Hypothalamus (tissue), 51 donors: Measurements from ENCODE around the gene TMEM107.

Experiments used
- DNase-seq, 51 donors: peaks; one replicate each; lab custom pipeline; 2025; lab: John Stamatoyannopoulos, UW

TMEM107 gene

DNA sequence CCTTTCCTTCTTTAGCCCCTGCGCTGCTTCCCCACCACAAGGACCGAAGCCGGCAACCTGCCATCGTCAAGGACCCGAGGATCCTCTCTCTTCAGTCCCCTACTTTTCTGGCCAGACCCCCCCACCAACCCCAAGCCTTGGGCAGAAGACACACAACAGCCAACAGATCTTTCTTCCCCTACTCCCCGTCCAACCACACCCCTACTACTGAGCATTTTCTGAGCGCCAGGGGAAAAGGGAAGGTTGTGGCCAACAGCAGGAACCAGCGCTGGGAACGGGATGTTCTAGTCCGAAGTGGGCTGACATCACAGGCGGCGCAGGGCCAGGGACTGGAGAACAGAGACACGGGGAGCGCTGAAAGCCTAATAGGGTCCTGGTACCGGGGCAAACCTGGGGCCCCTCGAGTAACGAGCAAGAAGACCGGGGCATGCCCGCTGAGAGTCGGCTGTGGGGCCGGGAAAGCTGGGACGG is 24.5 kb downstream of the TMEM107 start:
- peak in 45 of 51 donors; percentile 8 to 87 (median 63) for DNase-seq

DNA sequence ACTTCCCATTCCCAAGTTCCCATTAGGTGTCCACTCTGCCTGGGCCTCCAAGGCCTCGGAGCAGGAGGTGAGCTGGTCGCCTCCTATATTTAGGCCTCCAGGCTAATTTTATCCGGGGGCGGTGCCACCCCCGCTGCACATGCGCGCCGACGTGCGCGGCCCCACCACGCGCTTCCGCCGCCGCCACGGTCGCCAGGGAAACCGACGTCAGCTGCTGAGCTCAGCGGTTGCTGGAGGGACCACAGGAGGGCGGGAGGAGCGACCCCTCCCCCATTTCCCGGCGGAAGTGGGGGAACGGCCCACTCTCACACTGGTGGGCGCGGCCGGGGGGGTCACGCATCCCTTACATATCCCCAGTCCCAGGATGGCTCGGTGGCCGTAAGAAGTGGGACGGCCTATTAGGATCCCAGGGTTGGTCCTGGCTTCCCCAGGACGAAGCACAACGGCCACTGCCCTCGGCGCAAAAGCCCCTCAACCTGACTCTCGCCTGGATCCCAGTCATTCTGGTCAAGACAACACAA is 25.0 kb downstream of the TMEM107 start:
- peak in 50 of 51 donors; percentile 35 to 96 (median 84) for DNase-seq

DNA sequence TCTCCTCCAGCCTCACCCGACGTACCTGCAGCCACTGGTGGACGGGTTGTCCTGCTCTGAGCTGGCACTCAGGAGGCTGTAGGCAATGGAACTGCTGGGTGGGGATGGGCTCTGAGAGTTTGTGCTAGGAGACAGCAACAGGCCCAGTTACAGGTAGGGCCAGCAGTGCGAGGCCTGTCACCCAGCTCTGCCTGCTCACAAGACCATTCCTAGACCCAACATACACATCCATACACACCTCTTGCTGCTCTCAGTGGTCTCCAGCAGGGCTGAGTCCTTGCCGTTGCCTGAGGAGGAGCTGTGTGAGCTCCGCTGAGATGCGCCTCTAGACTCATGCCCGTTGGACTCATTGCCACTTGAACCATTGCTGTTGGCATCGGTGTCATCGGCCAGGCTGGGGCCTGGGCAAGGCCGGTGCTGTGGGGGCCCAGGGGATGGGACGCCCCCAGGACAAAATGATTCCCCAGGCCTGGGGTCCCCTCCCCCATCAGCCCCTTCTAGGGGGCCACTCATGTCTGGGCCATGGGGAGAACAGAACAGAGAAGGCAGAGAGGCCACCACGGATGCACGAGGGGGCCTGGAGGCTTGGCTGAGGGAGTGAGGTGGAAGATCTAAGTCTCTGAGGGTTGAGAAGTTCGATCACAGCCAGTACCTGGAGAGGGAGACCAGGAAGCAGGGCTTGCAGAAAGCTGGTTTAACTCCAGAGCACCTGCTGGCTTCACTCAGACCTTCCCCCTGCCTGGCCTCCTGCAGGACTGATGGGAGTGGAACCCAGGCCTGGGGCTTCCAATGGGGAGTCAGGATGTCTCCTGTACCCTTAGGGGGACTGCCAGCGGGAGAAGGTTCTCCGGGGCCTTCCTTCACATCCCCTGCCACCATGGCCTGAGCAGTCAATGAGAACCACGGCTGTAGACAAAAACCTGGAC is 25.7 kb downstream of the TMEM107 start:
- DNase-seq, result no peak

DNA sequence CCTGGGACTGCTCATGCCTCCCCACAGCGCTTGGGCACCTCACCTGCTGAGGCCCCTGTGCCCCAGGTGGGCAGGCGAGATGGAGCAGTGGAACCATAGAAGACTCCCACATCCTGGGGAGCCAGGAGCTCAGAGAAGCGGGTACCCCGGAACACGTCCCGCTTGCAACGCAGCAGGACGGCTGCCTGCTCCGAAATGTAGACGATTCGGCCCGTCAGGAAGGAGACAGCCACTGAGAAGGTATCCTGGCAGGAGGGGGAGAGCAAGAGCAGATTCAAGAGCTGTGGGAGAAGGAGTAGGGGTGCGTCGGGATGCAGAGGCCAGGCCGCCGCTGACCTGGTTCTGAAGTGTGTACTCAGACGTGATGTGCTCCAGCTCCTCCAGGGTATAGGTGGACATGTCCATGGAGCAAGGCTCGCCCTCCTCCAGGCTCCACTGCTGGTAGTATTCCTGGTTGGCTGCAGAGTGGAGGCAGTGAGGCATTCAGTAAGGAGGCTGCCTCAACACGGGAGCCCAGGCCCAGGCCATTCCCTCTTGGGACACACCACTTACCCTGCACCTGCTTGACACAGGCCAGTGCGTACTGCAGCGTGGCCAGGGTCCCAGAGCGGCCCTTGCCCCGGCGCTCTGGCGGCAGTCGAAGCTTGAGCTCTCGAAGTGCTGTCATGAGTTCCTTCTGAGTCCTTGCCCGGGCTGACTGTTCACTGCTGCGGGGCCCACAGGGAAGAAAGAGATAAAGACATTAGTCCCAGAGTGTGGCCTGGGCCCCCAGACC is 26.6 kb downstream of the TMEM107 start:
- DNase-seq, result no peak

DNA sequence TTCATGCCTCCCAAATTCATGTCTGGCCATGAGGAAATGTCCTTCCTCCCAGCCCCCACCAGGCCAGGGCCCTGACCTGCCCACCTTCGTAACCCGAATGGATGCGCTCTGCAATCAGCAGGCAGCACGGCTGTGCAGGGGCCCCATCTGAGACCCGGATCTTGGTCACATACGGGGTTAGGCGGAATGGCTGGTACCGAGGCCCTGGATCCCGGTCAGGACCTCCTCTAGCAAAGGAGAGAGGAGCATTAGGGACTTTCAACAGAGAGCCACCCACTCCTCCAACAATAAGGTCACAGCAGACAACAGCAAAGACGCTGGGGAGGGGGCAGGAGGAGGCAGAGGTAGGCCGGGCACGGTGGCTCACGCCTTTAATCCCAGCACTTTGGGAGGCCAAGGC is 27.6 kb downstream of the TMEM107 start:
- DNase-seq, result no peak

DNA sequence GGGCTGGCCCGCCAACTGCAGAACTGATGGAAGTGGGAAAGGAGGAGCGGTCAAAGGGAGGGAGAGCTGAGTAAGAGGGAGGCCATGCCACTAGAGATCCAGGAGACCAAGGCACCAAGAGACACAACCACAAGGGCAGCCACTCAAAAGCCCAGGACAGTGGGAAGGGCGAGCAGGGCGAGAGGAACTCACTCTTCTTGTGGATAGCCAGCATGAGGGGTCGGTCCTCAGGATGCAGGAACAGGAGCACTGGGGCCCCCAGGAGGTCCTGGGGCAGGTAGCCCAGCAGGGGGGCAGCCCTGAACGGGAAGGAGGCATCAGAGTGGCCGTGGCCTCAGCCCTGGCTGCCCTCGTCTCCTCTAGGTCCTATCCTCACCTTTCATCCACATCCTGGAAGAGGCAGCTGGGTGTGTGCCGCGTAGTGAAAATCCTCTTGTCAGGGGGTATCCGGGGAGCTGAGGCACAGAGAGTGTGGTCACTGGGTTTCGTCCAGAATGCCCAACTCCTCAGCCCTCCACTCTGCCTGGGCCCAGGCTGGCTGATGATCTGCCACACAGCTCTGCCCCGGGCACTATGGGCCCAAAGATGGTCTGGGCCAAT is 28.3 kb downstream of the TMEM107 start:
- DNase-seq, result no peak

DNA sequence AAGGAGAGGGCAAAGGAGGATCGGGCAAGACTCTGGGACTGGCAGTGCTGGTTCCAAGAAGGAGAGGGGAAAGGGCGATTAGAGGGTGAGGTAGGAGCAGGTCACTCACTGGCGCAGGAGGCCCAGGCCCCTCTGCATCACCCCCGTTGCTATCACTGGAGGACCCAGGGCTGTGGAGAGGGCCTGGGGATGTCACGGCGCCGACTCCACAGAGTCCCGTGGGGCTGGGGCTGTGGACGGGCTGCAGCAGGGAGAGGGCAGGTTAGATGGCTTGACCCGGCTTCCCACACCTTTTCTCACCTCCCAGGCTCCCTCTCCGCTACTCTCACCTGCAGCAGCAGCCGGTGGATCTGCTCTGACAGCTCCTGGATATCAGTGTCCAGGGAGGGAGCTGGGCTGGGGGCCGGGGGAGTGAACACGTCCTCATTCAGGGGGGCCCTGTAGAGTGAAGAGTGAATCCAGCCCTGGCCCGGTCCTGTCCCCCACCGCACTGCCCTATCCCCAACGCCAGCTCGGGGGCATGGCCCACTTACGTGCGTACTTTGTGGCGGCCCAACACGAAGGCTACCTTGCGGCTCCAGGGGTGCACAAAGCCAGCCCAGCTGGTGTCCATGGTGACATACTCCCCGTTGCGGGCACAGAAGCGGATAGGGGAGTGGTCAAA is 28.9 kb downstream of the TMEM107 start:
- DNase-seq, result no peak

DNA sequence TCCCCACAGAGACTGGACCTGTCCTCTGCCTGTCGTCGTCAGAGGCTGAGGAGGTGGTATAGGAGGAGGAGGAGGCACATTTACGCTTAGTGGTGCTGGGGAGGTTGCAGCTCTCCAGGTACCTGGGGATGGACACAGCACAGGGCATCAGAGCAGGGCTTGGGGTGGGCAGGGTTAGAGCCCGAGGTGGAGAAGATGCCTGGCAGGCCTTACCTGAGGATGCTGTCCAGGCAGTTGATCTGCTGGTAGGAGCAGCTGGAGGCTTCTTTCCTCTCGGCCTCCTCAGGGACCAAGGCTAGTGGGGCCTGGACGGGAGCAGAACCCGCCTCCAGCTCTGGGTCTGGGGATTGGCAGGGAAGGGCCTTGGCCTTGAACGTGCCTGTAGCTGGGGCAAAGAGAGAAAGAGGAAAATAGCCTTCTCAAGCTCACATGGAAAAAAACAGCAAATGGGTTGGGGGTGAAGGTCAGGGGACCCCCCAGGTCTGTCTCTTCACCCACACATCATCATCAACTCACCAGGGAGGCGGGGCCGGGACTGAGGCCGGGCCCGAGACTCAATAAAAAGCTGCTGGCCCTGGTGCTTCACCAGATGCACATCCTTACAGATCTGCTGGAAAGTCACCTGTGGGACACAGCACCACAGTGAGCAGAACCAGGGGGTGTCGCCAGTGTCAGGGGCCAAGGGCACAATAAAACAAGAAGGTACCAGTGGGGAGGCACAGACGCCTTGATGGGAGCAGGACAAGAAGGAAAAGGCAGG is 29.6 kb downstream of the TMEM107 start:
- DNase-seq, result no peak

DNA sequence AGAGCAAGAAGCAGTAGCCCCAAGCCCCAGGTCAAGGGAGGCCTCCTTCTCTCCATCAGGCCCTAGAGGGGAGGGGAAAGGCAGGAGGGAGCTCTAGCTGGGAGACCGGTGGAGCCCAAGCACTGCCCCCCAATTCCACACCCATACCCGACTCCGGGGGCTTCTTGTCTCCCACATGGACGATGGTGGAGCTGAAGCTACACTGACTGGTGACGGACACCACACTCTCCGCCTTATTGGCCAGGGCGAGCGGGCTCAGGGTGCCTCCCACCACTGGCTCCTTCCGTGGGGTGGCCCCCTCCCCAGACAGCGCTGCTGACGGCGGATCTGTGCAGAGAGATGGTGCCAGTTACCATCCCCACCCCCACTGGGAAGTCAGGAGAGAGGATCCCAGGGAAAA is 30.4 kb downstream of the TMEM107 start:
- no peak for DNase-seq

DNA sequence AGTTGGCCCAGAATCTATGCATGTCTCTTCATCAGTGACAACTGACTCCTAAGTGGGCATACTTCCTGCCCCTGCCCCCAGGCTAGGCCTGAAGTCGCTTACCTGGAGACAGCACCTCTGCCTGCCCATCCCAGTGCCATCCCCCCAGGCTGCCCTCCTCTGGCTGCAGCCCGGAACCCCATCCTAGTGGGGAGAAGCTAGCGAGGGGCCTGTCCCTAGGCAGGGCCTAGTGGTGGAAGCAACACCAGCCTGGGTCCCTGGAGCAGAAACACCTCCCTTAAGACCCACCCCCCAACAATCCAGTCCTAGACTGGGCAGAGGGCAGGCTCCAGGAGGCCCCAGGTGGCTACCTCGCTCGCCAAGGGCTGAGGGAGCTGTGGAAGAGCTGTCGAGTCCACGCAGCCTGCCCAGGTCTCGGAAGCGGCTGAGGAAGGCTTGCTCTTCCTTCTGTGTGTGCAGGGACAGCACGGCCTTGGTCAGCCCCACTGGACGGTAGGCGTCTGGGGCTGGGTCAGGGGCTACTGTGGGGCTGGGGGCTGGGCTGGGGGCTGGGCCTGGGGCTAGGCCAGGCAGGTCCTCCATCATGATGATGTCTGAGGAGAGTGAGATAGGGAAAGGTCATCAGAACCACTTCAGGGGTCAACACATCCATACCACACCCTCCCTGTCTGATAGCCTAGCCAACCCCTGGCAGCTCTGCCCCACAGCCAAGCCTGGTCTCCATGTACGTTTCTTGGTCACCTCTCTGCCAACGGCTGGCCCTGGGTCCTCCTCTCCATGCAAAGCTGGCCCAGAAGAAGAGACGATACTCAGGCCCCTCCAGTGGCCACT is 31.6 kb downstream of the TMEM107 start:
- no peak for DNase-seq

DNA sequence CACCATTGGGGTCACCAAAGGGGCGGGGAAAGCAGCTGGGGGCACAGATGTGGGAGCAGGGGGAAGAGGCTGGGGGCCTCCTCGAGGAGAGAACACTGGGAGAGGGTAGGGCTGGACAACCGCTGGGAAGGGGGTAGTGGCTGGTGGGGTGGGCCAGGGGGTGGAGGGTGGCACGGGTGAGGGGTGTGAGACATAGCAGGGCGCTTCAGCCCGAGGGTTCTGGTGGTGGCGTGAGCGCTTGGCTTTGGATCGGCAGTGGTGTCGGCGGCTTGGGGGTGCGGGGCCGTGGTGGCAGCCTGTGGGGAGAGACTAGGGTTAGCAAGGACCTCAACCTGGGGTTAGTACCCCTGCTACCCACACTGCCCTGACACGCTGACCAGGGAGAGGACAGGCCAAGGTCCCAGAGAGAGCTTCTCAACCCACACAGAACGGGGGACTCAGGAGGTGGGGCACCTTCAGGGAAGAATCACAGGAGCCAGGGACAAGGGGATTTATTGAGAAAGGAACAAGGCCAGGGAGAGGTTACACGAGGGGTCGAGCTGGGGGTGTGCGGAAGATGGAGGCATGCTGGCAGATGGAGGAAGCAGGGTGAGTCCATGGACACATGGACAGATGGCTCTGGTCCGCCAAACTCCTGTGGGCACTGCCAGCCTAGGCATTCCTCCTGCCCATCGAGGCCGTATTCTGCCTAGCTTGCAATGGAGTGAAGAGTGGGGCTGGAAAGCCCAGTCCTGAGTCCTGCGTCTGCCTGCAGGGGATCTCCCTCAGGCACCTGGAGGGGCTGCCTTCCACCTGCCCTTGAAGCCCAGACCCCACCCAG is 32.4 kb downstream of the TMEM107 start:
- DNase-seq, result no peak

DNA sequence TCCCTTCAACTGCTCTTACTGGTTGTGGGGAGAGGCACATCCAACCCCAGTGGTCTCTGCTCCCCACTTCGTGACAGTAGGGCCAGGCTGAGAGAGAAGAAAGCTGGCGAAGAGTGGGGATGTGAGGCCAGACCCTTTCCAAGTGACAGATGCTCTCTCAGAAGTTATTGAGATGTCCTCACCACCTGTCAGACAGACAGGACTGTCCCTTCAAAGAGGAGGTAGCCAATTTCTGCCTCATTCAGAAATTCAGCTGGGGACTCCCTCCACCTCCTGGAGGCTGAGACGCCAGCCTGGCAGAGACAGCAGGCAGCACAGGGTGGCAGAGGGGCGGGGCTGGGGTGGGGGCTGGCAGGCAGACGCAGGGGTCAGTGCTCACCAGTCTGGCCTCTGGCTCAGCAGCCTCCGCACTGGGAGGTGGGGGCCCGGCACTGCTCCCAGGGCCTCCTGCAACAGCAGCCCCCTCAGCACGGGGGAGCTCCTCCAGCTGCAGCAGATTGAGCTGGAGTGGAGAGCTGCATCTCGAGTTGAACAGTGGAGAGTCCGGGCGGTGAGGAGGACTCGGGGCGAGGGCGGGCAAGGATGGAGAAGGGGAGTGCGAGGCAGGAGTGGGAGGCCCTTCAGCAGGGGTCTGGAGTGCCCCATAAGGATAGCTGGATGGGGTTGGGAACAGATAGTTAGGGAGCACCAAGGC is 33.1 kb downstream of the TMEM107 start:
- DNase-seq, result no peak

DNA sequence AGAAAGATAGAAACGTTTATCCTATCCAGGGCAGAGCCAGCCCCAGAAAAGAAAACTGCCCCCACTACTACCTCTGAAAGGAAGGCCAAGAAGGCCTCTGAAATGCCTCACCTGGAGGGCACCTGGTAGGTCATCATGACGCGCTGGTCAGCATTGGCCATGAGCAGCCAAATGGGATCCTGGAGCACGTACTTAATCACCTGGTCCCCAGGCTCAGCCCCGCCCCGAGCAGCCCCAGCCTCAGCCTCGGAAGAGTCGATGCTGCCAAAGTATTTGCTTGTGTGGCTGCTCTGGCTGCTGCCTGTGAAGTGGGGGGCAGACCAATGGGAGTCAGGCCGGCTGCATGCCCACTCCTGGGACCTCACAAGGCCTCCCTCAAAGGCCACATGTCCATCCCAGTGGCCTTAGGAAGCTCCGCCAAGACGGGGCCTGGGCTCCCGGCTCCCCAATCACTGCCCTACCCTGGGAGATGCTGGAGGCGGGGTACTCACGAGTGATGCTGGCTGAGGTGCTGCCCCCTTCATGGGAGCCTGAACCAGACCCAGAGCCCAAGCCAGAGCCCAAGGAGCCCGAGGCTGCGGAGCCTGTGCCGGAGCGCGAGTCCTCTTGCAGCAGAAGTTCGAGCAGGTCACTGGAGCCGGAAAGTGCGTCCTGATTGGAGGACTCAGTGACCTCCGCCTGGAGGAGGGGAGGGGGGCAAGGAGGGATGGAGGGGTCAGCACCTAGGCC is 33.9 kb downstream of the TMEM107 start:
- no peak for DNase-seq

DNA sequence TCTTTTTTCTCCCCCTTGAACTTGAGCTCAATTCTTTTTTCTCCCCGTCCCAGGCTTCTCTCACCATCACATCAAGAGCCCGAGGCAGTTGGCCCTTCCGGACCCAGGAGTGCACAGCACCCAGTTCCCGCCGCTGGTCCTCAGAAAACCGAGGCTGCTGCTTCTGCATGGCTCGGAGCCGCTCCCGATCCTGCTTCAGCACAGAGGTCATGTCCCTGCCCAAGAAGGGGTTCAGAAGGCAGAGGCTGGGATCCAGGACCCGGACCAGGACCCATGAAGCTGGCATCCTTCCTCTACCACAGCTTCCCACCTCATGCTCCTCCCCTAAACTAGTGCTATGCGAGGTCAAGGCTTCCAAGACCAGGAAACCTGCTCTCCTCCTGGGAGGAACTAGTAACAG is 34.4 kb downstream of the TMEM107 start:
- DNase-seq, result no peak

DNA sequence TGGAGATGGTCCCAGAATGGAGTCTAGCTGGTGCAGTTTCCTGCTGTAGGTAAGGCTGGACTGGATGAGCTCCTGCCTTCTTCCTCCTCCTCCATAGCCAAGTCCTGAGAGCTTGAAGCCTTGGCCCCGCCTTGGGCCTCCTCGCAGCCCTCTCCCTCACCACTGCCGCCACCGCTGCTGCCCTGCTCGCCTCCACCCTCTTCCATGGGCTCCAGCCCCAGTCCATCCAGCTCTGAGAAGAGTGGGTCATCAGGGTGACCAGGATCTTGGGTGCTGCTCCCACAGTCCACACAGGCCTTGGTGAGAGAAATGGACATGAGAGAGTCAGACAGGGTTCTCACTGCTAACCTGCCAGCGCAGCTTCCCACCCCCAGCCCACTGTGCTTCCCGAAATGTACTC is 35.1 kb downstream of the TMEM107 start:
- DNase-seq, result no peak
